Retinal pigment epithelial cell (primary cell): ENCODE data around the gene EN2.
A peak's percentile ranks its signal among the peaks of the same experiment; 100 is the strongest.

Experiments used
- DNase-seq: peaks from one replicate; pipeline ENCODE4 v3.0.0-alpha.2; 2010; ENCODE audit warnings: low read depth
- H3K4me3 ChIP-seq: 2 replicates; pipeline ENCODE4 v1.5.1; 2011; ENCODE audit warnings: mild to moderate bottlenecking, low read length, control low read depth, moderate library complexity
- CTCF ChIP-seq: conservative IDR thresholded peaks from 2 replicates; pipeline ENCODE4 v1.5.1; 2011; ENCODE audit warnings: low read depth, low read length, control low read depth, inconsistent platforms

EN2 gene

GRCh38 chr7:155458111-155458877 is at the start of gene EN2:
EN2 (plus strand) TSS chr7:155458129; CDS start chr7:155458378, 249 bp downstream.
- no peak for DNase-seq
- peak within 1 kb of the TSS; percentile 43 for H3K4me3 ChIP-seq
- no peak for TF ChIP-seq CTCF

GRCh38 chr7:155408651-155409586 is 49.0 kb upstream of the EN2 start:
- TF ChIP-seq CTCF, result no peak
- H3K4me3 ChIP-seq, result no peak overlapping the region
- DNase-seq, result no peak

- no peak for DNase-seq
- H3K4me3 ChIP-seq, result no peak overlapping the region
- no peak for TF ChIP-seq CTCF
Measured at GRCh38 chr7:155409980-155410379, 47.9 kb upstream of the EN2 start.

- TF ChIP-seq CTCF, result no peak
- no peak for DNase-seq
- H3K4me3 ChIP-seq, result no peak overlapping the region
Measured at GRCh38 chr7:155410431-155410830, 47.5 kb upstream of the EN2 start.

- no peak for DNase-seq
- no peak for TF ChIP-seq CTCF
- no peak overlapping the region for H3K4me3 ChIP-seq
Measured at GRCh38 chr7:155411718-155412415, 46.1 kb upstream of the EN2 start.

- DNase-seq, result no peak
Measured at GRCh38 chr7:155412416-155413253, 45.3 kb upstream of the EN2 start.

More at GRCh38 chr7:155412416-155413253, 45.3 kb upstream of the EN2 start:
- peak; percentile 65 for TF ChIP-seq CTCF
- H3K4me3 ChIP-seq, result no peak overlapping the region
